GM21447 (cell line): ENCODE data around the gene PURA.
A peak's percentile ranks its signal among the peaks of the same experiment; 100 is the strongest.

Experiments
- ATAC-seq: cut with Tn5 transposase; IDR thresholded peaks from one replicate; pipeline ENCODE4 v1.9.1; 2021; ENCODE audit not compliant: unreplicated experiment

PURA gene

GRCh38 chr5:140113699-140114263, at the start of gene PURA:
TSS of gene PURA (plus strand) at chr5:140114109. CDS start at chr5:140114182, 73 bp downstream.
- ATAC-seq, result peak; percentile 88

GRCh38 chr5:140072812-140073211, 41.1 kb upstream of the PURA start:
- no peak for ATAC-seq

DNA sequence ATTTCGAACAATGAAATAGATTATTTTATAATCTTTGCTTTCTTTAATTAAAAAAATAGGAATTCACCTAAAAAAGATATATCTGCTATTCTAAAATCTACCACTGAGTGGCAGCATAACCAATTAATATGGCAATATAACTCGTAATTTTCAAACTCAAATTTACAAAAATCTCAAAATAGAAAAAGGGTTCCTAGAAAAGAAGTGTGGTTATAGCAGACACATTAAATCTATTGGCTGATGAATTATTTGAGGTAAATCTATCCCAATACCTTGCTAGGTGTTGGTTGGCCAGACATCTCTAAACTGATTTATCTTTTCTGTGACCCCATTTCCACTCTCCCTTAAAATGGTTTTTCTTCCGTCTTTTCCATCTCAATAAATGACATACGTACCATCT, 40.6 kb upstream of the PURA start:
- no peak for ATAC-seq

DNA sequence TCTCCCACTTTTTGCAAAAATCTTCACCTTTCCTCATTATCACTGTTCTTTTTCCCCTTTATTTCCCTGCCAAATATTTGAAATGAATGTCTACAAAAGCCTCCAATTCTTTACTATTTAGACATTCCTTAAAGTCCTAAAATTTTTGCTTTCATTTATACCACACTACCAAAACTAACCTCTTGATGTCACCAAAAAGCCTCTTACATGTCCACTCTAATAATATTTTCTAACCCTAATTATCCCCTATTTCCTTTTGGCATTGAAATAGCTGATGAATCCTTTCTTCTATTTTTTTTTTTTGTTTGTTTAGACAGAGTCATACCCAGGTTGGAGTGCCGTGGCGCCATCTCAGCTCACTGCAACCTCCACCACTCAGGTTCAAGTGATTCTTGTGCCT, 38.5 kb upstream of the PURA start:
- no peak for ATAC-seq

- ATAC-seq, result no peak
Measured at GRCh38 chr5:140076142-140076541, 37.8 kb upstream of the PURA start.

- no peak for ATAC-seq
Measured at GRCh38 chr5:140076788-140077187, 37.1 kb upstream of the PURA start.

GRCh38 chr5:140083120-140083519, 30.8 kb upstream of the PURA start:
- ATAC-seq, result no peak

GRCh38 chr5:140083650-140084049, 30.3 kb upstream of the PURA start:
- no peak for ATAC-seq

- ATAC-seq, result no peak
Measured at GRCh38 chr5:140084541-140084940, 29.4 kb upstream of the PURA start.

GRCh38 chr5:140090251-140090650, 23.7 kb upstream of the PURA start:
- ATAC-seq, result no peak

- ATAC-seq, result no peak
Measured at GRCh38 chr5:140093179-140093578, 20.7 kb upstream of the PURA start.

- ATAC-seq, result no peak
Measured at GRCh38 chr5:140093866-140094265, 20.0 kb upstream of the PURA start.

GRCh38 chr5:140094889-140095288, 19.0 kb upstream of the PURA start:
- ATAC-seq, result no peak

- no peak for ATAC-seq
Measured at GRCh38 chr5:140101179-140101578, 12.7 kb upstream of the PURA start.

GRCh38 chr5:140103154-140103553, 10.8 kb upstream of the PURA start:
- ATAC-seq, result no peak

GRCh38 chr5:140104100-140104499, 9.8 kb upstream of the PURA start:
- ATAC-seq, result no peak

DNA sequence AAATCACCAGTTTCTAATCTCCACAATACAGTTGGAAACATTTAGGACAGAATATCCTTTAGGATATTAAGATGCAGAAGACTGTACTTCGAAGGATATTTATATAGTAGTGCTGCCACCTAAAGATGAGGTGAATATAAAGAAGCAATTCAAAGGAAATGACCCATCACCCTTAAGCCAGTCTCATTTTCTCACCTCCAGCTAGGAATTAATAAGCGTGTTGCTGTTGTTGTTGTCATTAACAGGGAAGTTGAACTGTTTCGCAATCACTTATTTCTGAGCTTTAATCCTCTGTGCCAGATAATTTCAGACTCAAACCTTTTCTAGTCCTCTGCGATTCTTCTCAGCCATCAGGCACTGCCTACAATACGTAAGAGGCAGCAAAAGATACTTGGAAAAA, 7.8 kb upstream of the PURA start:
- ATAC-seq, result no peak

DNA sequence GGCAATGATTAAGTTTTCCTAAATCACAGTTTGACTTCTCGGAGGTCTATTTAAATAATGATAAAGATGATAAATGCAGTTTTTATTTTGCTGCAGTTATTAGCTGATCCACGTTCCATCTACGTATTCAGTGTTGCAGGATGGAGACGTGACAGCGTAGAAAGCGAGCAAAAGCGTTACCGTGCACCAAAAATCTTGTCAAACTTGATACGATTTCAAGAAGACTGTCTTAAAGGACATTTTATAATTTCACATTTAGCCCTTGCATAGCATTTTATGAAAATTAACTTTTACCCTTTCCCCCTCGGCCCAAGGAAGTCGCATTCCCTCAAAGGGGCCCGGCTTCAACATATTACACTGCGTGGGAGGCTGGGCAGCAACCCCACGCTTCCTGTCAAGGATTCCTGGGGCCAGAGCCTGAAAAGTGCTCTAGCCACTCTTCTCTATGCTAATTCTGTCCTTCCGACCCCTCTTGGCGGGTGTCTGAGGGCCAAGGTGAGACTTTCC, 7.1 kb upstream of the PURA start:
- no peak for ATAC-seq

- peak; percentile 83 for ATAC-seq
Measured at GRCh38 chr5:140107312-140108092, 6.4 kb upstream of the PURA start.

DNA sequence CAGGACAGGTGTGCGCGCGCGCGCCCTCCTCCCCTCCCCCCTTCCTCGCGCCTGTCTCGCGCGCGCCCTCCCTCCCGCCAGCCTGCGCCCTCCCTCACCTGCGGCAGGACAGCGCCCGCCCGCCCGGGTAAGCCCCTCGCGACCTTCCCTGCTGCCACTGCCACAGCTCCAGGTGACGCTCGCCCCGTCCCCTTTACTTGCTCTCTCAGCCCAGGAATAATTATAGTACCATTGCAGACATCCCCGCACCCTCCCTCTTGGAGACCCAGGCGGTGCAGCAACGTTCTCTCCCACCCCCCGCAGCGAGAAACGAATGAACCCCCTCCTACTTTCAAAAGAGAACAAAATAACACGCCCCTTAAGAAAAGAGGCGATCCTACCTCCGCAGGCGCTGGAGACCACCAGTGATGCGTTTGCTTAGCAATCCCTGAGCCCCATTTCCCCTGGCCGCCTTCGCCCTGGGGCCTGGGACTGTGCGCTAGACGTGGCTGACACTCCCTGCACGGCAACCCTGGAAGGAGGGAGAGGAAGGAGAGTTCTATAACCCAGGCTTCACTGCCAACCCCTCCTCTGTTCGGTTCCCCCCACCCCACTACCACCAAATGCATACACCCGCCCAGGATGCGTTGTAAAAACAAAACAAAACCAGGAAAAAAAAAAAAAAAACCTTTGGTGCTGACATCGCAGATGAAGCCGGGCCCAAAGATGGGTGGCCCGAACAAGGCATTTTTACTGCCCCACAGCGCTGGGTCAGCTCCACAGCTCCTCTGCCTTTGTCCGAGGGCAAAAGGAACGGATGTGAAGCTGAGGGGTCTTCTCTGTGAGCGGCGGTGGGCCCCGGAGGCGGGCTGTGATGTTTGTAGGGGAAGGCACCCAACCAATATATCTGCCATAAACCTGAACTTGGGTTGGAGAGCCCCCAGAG, 5.6 kb upstream of the PURA start:
- ATAC-seq, result peak; percentile 5

DNA sequence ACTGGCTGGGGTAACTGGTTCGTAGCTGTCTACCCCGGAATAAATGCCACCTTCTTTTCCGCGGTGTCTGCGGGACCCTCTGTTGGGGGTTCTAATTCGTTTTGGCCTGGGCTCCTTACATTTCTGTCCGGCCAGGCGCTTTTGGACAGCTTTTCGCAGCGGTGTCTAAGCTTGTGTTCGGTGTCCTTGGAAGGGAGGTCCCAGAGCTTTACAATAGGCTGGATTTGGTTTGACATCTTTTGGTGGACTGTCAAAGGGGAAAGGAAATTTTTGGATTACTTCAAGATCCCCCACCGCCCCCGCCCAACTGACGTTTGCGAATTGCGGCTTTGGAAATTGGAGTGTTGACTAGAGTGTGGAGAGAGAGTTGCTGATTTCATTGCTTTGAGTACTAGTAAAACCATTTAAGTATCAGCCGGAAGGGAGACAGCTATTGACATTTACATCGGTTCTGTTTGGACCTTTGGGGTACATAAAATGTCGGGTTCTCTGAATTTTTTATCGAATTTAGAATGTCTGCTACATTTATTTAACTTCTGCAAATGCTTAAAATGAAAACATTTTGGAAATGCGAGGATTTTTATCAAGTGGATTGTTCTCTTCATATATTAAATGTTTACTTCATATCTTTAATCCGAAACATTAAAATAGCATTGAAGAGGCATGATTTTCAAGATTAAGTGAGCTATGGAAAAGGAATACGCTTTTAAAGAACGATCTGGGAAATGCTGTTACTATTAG, 4.7 kb upstream of the PURA start:
- ATAC-seq, result no peak
